GM23248 (cell line): ENCODE measurements around the gene ACVRL1. TPM values are rescaled to one million over a fixed set of nuclear protein-coding genes. Genes with fewer than 3 reads are reported as not detected.
A peak's percentile ranks its signal among the peaks of the same experiment; 100 is the strongest.

Source experiments
- DNase-seq: peaks from one replicate; pipeline ENCODE4 v3.0.0-alpha.2; 2015
- H2AFZ ChIP-seq: fragments of 200-600 bp; sonication (generic); 2 replicates; pipeline ENCODE4 v1.6.1; 2016; ENCODE audit warnings: antibody characterized with exemption
- H3F3A ChIP-seq: fragments of 200-600 bp; sonication (generic); 2 replicates; pipeline ENCODE4 v1.6.1; 2016; ENCODE audit warnings: mild to moderate bottlenecking, antibody characterized with exemption, mixed run types; ENCODE audit not compliant: insufficient read depth
- H3K27ac ChIP-seq: fragments of 200-600 bp; sonication (generic); 2 replicates; pipeline ENCODE4 v1.5.1; 2016; ENCODE audit warnings: mild to moderate bottlenecking
- H3K27me3 ChIP-seq: fragments of 200-600 bp; sonication (generic); replicated peaks from 2 replicates; pipeline ENCODE4 v1.6.1; 2016; ENCODE audit warnings: mild to moderate bottlenecking; ENCODE audit not compliant: insufficient read depth
- H3K36me3 ChIP-seq: fragments of 200-600 bp; sonication (generic); 2 replicates; pipeline ENCODE4 v1.6.1; 2016; ENCODE audit warnings: low read depth, mild to moderate bottlenecking
- H3K4me1 ChIP-seq: fragments of 200-600 bp; sonication (generic); 2 replicates; pipeline ENCODE4 v1.6.1; 2016; ENCODE audit warnings: mild to moderate bottlenecking; ENCODE audit not compliant: insufficient read depth
- H3K4me2 ChIP-seq: fragments of 200-600 bp; sonication (generic); one replicate; pipeline ENCODE4 v1.6.1; 2016; ENCODE audit warnings: mild to moderate bottlenecking; ENCODE audit not compliant: unreplicated experiment
- H3K4me3 ChIP-seq: fragments of 200-600 bp; sonication (generic); 2 replicates; pipeline ENCODE4 v1.5.1; 2016; ENCODE audit warnings: mild to moderate bottlenecking
- H3K79me2 ChIP-seq: fragments of 200-600 bp; sonication (generic); 2 replicates; pipeline ENCODE4 v1.6.1; 2016; ENCODE audit warnings: mild to moderate bottlenecking; ENCODE audit not compliant: insufficient read depth
- H3K9ac ChIP-seq: fragments of 200-600 bp; sonication (generic); 2 replicates; pipeline ENCODE4 v1.6.1; 2016; ENCODE audit warnings: mild to moderate bottlenecking
- H3K9me2 ChIP-seq: fragments of 200-600 bp; sonication (generic); 2 replicates; pipeline ENCODE4 v1.6.1; 2016; ENCODE audit warnings: mixed run types, mild to moderate bottlenecking, moderate library complexity; ENCODE audit not compliant: insufficient read depth
- H3K9me3 ChIP-seq: fragments of 200-600 bp; sonication (generic); one replicate; pipeline ENCODE4 v1.6.1; 2017; ENCODE audit warnings: low read depth
- H4K20me1 ChIP-seq: fragments of 200-600 bp; sonication (generic); 2 replicates; pipeline ENCODE4 v1.6.0; 2016; ENCODE audit not compliant: insufficient read depth
- EZH2 ChIP-seq: fragments of 200-600 bp; sonication (generic); IDR thresholded peaks from 2 replicates; pipeline ENCODE4 v1.6.1; 2018; ENCODE audit warnings: antibody characterized with exemption, mild to moderate bottlenecking; ENCODE audit not compliant: insufficient read depth, poor library complexity, severe bottlenecking
- EZH2phosphoT487 ChIP-seq: fragments of 200-600 bp; sonication (generic); IDR thresholded peaks from 2 replicates; pipeline ENCODE4 v1.6.1; 2018; ENCODE audit warnings: antibody characterized with exemption, moderate library complexity, mild to moderate bottlenecking, low read depth; ENCODE audit not compliant: insufficient read depth
- WGBS, 2 experiments: methylation state at CpG; one replicate each; pipeline ENCODE4 v1.1.6; 2015 to 2017; ENCODE audit warnings: low lambda C conversion rate in 2 of 2, low coverage in 1 of 2; ENCODE audit errors: missing lambda C conversion rate in 2 of 2; 5-methylcytosine and 5-hydroxymethylcytosine counted together
- in situ Hi-C: fragments of 300-500 bp; cut with MboI; formaldehyde crosslinking; loops from 2 replicates; pipeline ENCODE4 v1.15.0; 2020
- polyA plus RNA-seq: library from polyadenylated mRNA; unstranded; fragments of >200 nt; fragmentation: Nextera tagmentation; extraction: Ambion mirVana; gene quantifications from 2 replicates; pipeline ENCODE4 v1.2.1, GENCODE V29; 2016
- total RNA-seq: library from RNA; depleted of rRNA; stranded (reverse); fragments of >200 nt; shearing (Covaris generic); gene quantifications from 2 replicates; pipeline ENCODE4 v1.2.3, GENCODE V29; 2014

The ACVRL1 gene
- total and polyA plus RNA-seq, 2 experiments from 2014 or later, result 19.1 to 114 TPM

GRCh38 chr12:51866762-51867161 is 40.5 kb upstream of the ACVRL1 start:
- no peaks in the 10 kb centered on the region for H3K9me3 ChIP-seq
- no peaks in the 10 kb centered on the region for H3K79me2 ChIP-seq
- peaks cover 17% of the 10 kb centered on the region for H3K27me3 ChIP-seq
- no peaks in the 10 kb centered on the region for H4K20me1 ChIP-seq
- 93 to 96% methylated on average over 7 to 8 of the region's 8 CpGs for WGBS, 2 experiments
- no peak for DNase-seq
- in situ Hi-C loops, result no loop called here
- H3K9ac ChIP-seq, result no peak overlapping the region
- no peak overlapping the region for H3K27ac ChIP-seq
- no peak overlapping the region for H2AFZ ChIP-seq
- H3K4me3 ChIP-seq, result no peak overlapping the region
- H3K36me3 ChIP-seq, result no peaks in the 10 kb centered on the region
- H3F3A ChIP-seq, result no peaks in the 10 kb centered on the region
- no peak for TF ChIP-seq EZH2
- TF ChIP-seq EZH2phosphoT487, result no peak
- no peak overlapping the region for H3K4me2 ChIP-seq
- H3K9me2 ChIP-seq, result no peaks in the 10 kb centered on the region
- H3K4me1 ChIP-seq, result no peaks in the 10 kb centered on the region; the same call in 1 of the 2 replicates

GRCh38 chr12:51867371-51867770 is 39.9 kb upstream of the ACVRL1 start:
- DNase-seq, result no peak
- Histone ChIP-seq H4K20me1 (no peaks in the 10 kb centered on the region), H3K9me3 (no peaks in the 10 kb centered on the region), H3K4me2 (no peak overlapping the region), H3K27ac (no peak overlapping the region), H3K36me3 (no peaks in the 10 kb centered on the region), H3K9ac (no peak overlapping the region), H3F3A (no peaks in the 10 kb centered on the region), H3K4me1 (no peaks in the 10 kb centered on the region; the same call in 1 of the 2 replicates), H2AFZ (no peak overlapping the region), H3K4me3 (no peak overlapping the region), H3K27me3 (peaks cover 15% of the 10 kb centered on the region; the same call in 1 of the 2 replicates), H3K9me2 (no peaks in the 10 kb centered on the region), H3K79me2 (no peaks in the 10 kb centered on the region)
- in situ Hi-C loops, result no loop called here
- no peak for TF ChIP-seq EZH2
- no peak for TF ChIP-seq EZH2phosphoT487

GRCh38 chr12:51867796-51868428 is 39.4 kb upstream of the ACVRL1 start:
- Histone ChIP-seq H3K27me3 (0 out of 2 replicates have a peak, but pooled peaks cover 15% of the 10 kb centered on the region), H3K36me3 (no peaks in the 10 kb centered on the region), H2AFZ (no peak overlapping the region), H3F3A (0 out of 2 replicates have a peak, but pooled peaks cover 4% of the 10 kb centered on the region), H3K27ac (no peak overlapping the region), H3K4me1 (no peaks in the 10 kb centered on the region; the same call in 1 of the 2 replicates), H3K79me2 (no peaks in the 10 kb centered on the region), H3K9me3 (no peaks in the 10 kb centered on the region), H3K4me2 (no peak overlapping the region), H3K9ac (no peak overlapping the region), H4K20me1 (no peaks in the 10 kb centered on the region), H3K4me3 (no peak overlapping the region), H3K9me2 (no peaks in the 10 kb centered on the region)
- 97 to 98% methylated on average over 12 of the region's 12 CpGs for WGBS, 2 experiments
- TF ChIP-seq EZH2phosphoT487, result no peak
- no peak for TF ChIP-seq EZH2
- no peak for DNase-seq
- in situ Hi-C loops, result no loop called here

- TF ChIP-seq EZH2phosphoT487 (no peak), EZH2 (peak; percentile 13)
- 11 to 12% methylated on average over 41 to 57 of the region's 67 CpGs for WGBS, 2 experiments
- no peak overlapping the region for H3K27ac ChIP-seq
- no peaks in the 10 kb centered on the region for H4K20me1 ChIP-seq
- no peaks in the 10 kb centered on the region for H3K79me2 ChIP-seq
- peak overlapping the region; percentile 86 for H3K4me2 ChIP-seq
- no peaks in the 10 kb centered on the region for H3K9me2 ChIP-seq
- peak overlapping the region; percentile 90 for H2AFZ ChIP-seq
- DNase-seq, result peak; percentile 34
- H3K9ac ChIP-seq, result peak overlapping the region; percentile 36; the same call in 1 of the 2 replicates
- in situ Hi-C loops, result no loop called here
- no peaks in the 10 kb centered on the region; the same call in 1 of the 2 replicates for H3K4me1 ChIP-seq
- H3K9me3 ChIP-seq, result no peaks in the 10 kb centered on the region
- H3K27me3 ChIP-seq, result 0 out of 2 replicates have a peak, but pooled peaks cover 10% of the 10 kb centered on the region
- H3F3A ChIP-seq, result 0 out of 2 replicates have a peak, but pooled peaks cover 4% of the 10 kb centered on the region
- H3K36me3 ChIP-seq, result no peaks in the 10 kb centered on the region
- H3K4me3 ChIP-seq, result peak overlapping the region; percentile 66
These were observed 38.3 kb upstream of the ACVRL1 start for GRCh38 chr12:51868821-51869495.
